ENCODE results near the gene FAM3C. TPM values are rescaled to one million over a fixed set of nuclear protein-coding genes. Genes with fewer than 3 reads are reported as not detected.

The FAM3C gene
- total RNA-seq, 2 donors from 2014 or later: 46.3 to 57.7 TPM

GRCh38 chr7:121339082-121339481, 57.0 kb downstream of the FAM3C start:
- intact Hi-C loops (cut with DNase I): loop anchor here (10.0 kb wide), 1 partner anchor 214 kb away; no protein-coding TSS in a partner anchor
- Histone ChIP-seq H3K4me3 (no peak overlapping the region), H3K9me3 (no peaks in the 10 kb centered on the region), H3K27ac (no peak overlapping the region), H3K36me3 (no peaks in the 10 kb centered on the region), H3K4me1 (no peaks in the 10 kb centered on the region), H3K27me3 (no peaks in the 10 kb centered on the region), H3K9ac (ENCODE audit: low read depth in 2 of 2, low read length in 2 of 2) (no peak overlapping the region)
- TF ChIP-seq CTCF (IDR thresholded peaks at IDR 0.05): no peak
- DNase-seq: no peak

- intact Hi-C loops (cut with DNase I): loop anchor here (10.0 kb wide), 1 partner anchor 213 kb away; no protein-coding TSS in a partner anchor
- Histone ChIP-seq H3K36me3 (no peaks in the 10 kb centered on the region), H3K9me3 (no peaks in the 10 kb centered on the region), H3K27ac (no peak overlapping the region), H3K27me3 (peaks cover 6% of the 10 kb centered on the region), H3K4me1 (no peaks in the 10 kb centered on the region), H3K9ac (ENCODE audit: low read depth in 2 of 2, low read length in 2 of 2) (no peak overlapping the region), H3K4me3 (no peak overlapping the region)
- DNase-seq: no peak
- TF ChIP-seq CTCF (IDR thresholded peaks at IDR 0.05): no peak
These were observed 58.7 kb downstream of the FAM3C start for GRCh38 chr7:121337398-121337797.

- Histone ChIP-seq H3K36me3 (no peaks in the 10 kb centered on the region), H3K27ac (no peak overlapping the region), H3K4me1 (no peaks in the 10 kb centered on the region), H3K9ac (ENCODE audit: low read depth in 2 of 2, low read length in 2 of 2) (no peak overlapping the region), H3K27me3 (peaks cover 11% of the 10 kb centered on the region), H3K4me3 (no peak overlapping the region), H3K9me3 (no peaks in the 10 kb centered on the region)
- no peak for TF ChIP-seq CTCF (IDR thresholded peaks at IDR 0.05)
- DNase-seq: no peak
- intact Hi-C loops (cut with DNase I): loop anchor here (10.0 kb wide), 1 partner anchor 212 kb away; no protein-coding TSS in a partner anchor
These were observed 59.5 kb downstream of the FAM3C start for GRCh38 chr7:121336579-121336978.

- peaks cover 4% of the 10 kb centered on the region for H3K4me1 ChIP-seq
- no peaks in the 10 kb centered on the region for H3K36me3 ChIP-seq
- no peak overlapping the region for H3K9ac ChIP-seq (ENCODE audit: low read depth in 2 of 2, low read length in 2 of 2)
- no peak overlapping the region for H3K4me3 ChIP-seq
- DNase-seq: no peak
- peaks cover 26% of the 10 kb centered on the region for H3K27me3 ChIP-seq
- H3K27ac ChIP-seq: no peak overlapping the region
- no peak for TF ChIP-seq CTCF (IDR thresholded peaks at IDR 0.05)
- intact Hi-C loops (cut with DNase I): loop anchor here (10.0 kb wide), 1 partner anchor 210 kb away; no protein-coding TSS in a partner anchor
- no peaks in the 10 kb centered on the region for H3K9me3 ChIP-seq
These were observed 61.0 kb downstream of the FAM3C start for GRCh38 chr7:121334875-121335648.

- Histone ChIP-seq H3K9ac (ENCODE audit: low read depth in 2 of 2, low read length in 2 of 2) (no peak overlapping the region), H3K4me3 (no peak overlapping the region), H3K27me3 (peaks cover 33% of the 10 kb centered on the region), H3K4me1 (peaks cover 11% of the 10 kb centered on the region), H3K27ac (no peak overlapping the region), H3K36me3 (no peaks in the 10 kb centered on the region), H3K9me3 (no peaks in the 10 kb centered on the region)
- no peak for TF ChIP-seq CTCF (IDR thresholded peaks at IDR 0.05)
- no peak for DNase-seq
- intact Hi-C loops (cut with DNase I): loop anchor here (10.0 kb wide), 1 partner anchor 210 kb away; no protein-coding TSS in a partner anchor
These were observed 61.7 kb downstream of the FAM3C start for GRCh38 chr7:121334376-121334775.
